Retinal pigment epithelial cell (primary cell): ENCODE data around the gene TNS3.

Source experiments
- DNase-seq: peaks from one replicate; pipeline ENCODE4 v3.0.0-alpha.2; 2010; ENCODE audit warnings: low read depth
- H3K4me3 ChIP-seq: 2 replicates; pipeline ENCODE4 v1.5.1; 2011; ENCODE audit warnings: mild to moderate bottlenecking, low read length, control low read depth, moderate library complexity
- CTCF ChIP-seq: conservative IDR thresholded peaks from 2 replicates; pipeline ENCODE4 v1.5.1; 2011; ENCODE audit warnings: low read depth, low read length, control low read depth, inconsistent platforms

Gene TNS3

GRCh38 chr7:47581804-47582763 is at the start of gene TNS3:
TNS3 (minus strand) TSS chr7:47582111; CDS start chr7:47439636, 142,475 bp downstream.
- no peak for TF ChIP-seq CTCF
- H3K4me3 ChIP-seq, result peak within 1 kb of the TSS; percentile 73
- DNase-seq, result no peak

GRCh38 chr7:47631711-47632110 is 49.8 kb upstream of the TNS3 start:
- no peak overlapping the region for H3K4me3 ChIP-seq
- no peak for TF ChIP-seq CTCF
- DNase-seq, result no peak

- H3K4me3 ChIP-seq, result no peak overlapping the region
- TF ChIP-seq CTCF, result no peak
- no peak for DNase-seq
Measured at GRCh38 chr7:47627580-47628283, 45.8 kb upstream of the TNS3 start.

- no peak overlapping the region for H3K4me3 ChIP-seq
- no peak for TF ChIP-seq CTCF
- DNase-seq, result no peak
Measured at GRCh38 chr7:47625861-47626715, 44.2 kb upstream of the TNS3 start.

GRCh38 chr7:47624689-47625088 is 42.8 kb upstream of the TNS3 start:
- no peak overlapping the region for H3K4me3 ChIP-seq
- DNase-seq, result no peak
- no peak for TF ChIP-seq CTCF

- TF ChIP-seq CTCF, result no peak
- peak; percentile 60 for DNase-seq
Measured at GRCh38 chr7:47622946-47623640, 41.2 kb upstream of the TNS3 start.

More at GRCh38 chr7:47622946-47623640, 41.2 kb upstream of the TNS3 start:
- H3K4me3 ChIP-seq, result no peak overlapping the region
